H9 (cell line): ENCODE data around the gene USP34. TPM values are rescaled to one million over a fixed set of nuclear protein-coding genes. Genes with fewer than 3 reads are reported as not detected.
A peak's percentile ranks its signal among the peaks of the same experiment; 100 is the strongest.

Source experiments
- DNase-seq: peaks from one replicate; pipeline ENCODE4 v3.0.0-alpha.2; 2017
- H2AFZ ChIP-seq: one replicate; pipeline ENCODE4 v1.6.1; 2013; ENCODE audit warnings: mild to moderate bottlenecking, low read length, control low read depth, moderate library complexity
- H2AK5ac ChIP-seq: 2 replicates; pipeline ENCODE4 v1.6.1; 2013; ENCODE audit warnings: low read length, control low read depth, mixed read lengths; ENCODE audit not compliant: insufficient read length
- H2BK120ac ChIP-seq: one replicate; pipeline ENCODE4 v1.6.1; 2013; ENCODE audit warnings: low read depth, mild to moderate bottlenecking, low read length, control low read depth, inconsistent platforms; ENCODE audit not compliant: poor library complexity, severe bottlenecking
- H2BK12ac ChIP-seq: 2 replicates; pipeline ENCODE4 v1.6.1; 2013; ENCODE audit warnings: low read length, control low read depth, mixed read lengths, low read depth; ENCODE audit not compliant: insufficient read length
- H2BK15ac ChIP-seq: 2 replicates; pipeline ENCODE4 v1.6.1; 2013; ENCODE audit warnings: low read depth, low read length, control low read depth
- H2BK20ac ChIP-seq: one replicate; pipeline ENCODE4 v1.6.1; 2013; ENCODE audit warnings: low read depth, mild to moderate bottlenecking, low read length, control low read depth, inconsistent platforms; ENCODE audit not compliant: poor library complexity, severe bottlenecking
- H2BK5ac ChIP-seq: 2 replicates; pipeline ENCODE4 v1.6.1; 2013; ENCODE audit warnings: low read length, control low read depth, mixed read lengths; ENCODE audit not compliant: insufficient read length
- H3K14ac ChIP-seq: 2 replicates; pipeline ENCODE4 v1.6.1; 2013; ENCODE audit warnings: low read length, control low read depth; ENCODE audit not compliant: insufficient read depth
- H3K18ac ChIP-seq: 2 replicates; pipeline ENCODE4 v1.6.1; 2013; ENCODE audit warnings: low read depth, mild to moderate bottlenecking, mixed read lengths, low read length, control low read depth; ENCODE audit not compliant: insufficient read length
- H3K23ac ChIP-seq: 2 replicates; pipeline ENCODE4 v1.6.1; 2013; ENCODE audit warnings: low read length, control low read depth, mixed read lengths, low read depth; ENCODE audit not compliant: insufficient read length
- H3K23me2 ChIP-seq: 2 replicates; pipeline ENCODE4 v1.6.1; 2013; ENCODE audit warnings: low read depth, mild to moderate bottlenecking, mixed read lengths, low read length, control low read depth; ENCODE audit not compliant: insufficient read length, poor library complexity, severe bottlenecking
- H3K27ac ChIP-seq: 2 replicates; pipeline ENCODE4 v1.5.1; 2013; ENCODE audit warnings: low read length, control low read depth, mixed read lengths, low read depth; ENCODE audit not compliant: insufficient read length
- H3K27me3 ChIP-seq: 2 replicates; pipeline ENCODE4 v1.6.1; 2013; ENCODE audit warnings: low read length, control low read depth, inconsistent platforms; ENCODE audit not compliant: insufficient read depth
- H3K4ac ChIP-seq: 2 replicates; pipeline ENCODE4 v1.6.1; 2013; ENCODE audit warnings: low read depth, mild to moderate bottlenecking, control low read depth, inconsistent platforms, low read length, moderate library complexity
- H3K4me1 ChIP-seq: 2 replicates; pipeline ENCODE4 v1.6.1; 2013; ENCODE audit warnings: low read length, control low read depth, inconsistent platforms; ENCODE audit not compliant: insufficient read depth
- H3K4me2 ChIP-seq: 2 replicates; pipeline ENCODE4 v1.6.1; 2013; ENCODE audit warnings: low read length, control low read depth, mixed read lengths; ENCODE audit not compliant: insufficient read length, insufficient read depth
- H3K56ac ChIP-seq: 2 replicates; pipeline ENCODE4 v1.6.1; 2013; ENCODE audit warnings: low read depth, mild to moderate bottlenecking, mixed read lengths, low read length, control low read depth; ENCODE audit not compliant: insufficient read length
- H3K79me1 ChIP-seq: 2 replicates; pipeline ENCODE4 v1.6.1; 2013; ENCODE audit warnings: low read depth, mild to moderate bottlenecking, moderate library complexity, low read length, control low read depth, inconsistent platforms; ENCODE audit not compliant: insufficient read depth, poor library complexity, severe bottlenecking
- H3K79me2 ChIP-seq: 2 replicates; pipeline ENCODE4 v1.6.1; 2013; ENCODE audit warnings: low read length, control low read depth, inconsistent platforms; ENCODE audit not compliant: insufficient read depth
- H3K9ac ChIP-seq: 2 replicates; pipeline ENCODE4 v1.6.1; 2013; ENCODE audit warnings: low read length, control low read depth, mixed read lengths; ENCODE audit not compliant: insufficient read length; ENCODE audit errors: extremely low read depth
- H3K9me3 ChIP-seq: one replicate; pipeline ENCODE4 v1.6.1; 2013; ENCODE audit warnings: low read depth, low read length, inconsistent platforms; ENCODE audit not compliant: control insufficient read depth
- H3T11ph ChIP-seq: one replicate; pipeline ENCODE4 v1.6.1; 2013; ENCODE audit warnings: mild to moderate bottlenecking, low read length, control low read depth, inconsistent platforms
- H4K20me1 ChIP-seq: one replicate; pipeline ENCODE4 v1.6.1; 2013; ENCODE audit not compliant: control insufficient read depth, insufficient read length, insufficient read depth
- H4K5ac ChIP-seq: 2 replicates; pipeline ENCODE4 v1.6.1; 2013; ENCODE audit warnings: low read depth, mild to moderate bottlenecking, mixed read lengths, low read length, control low read depth; ENCODE audit not compliant: insufficient read length
- H4K8ac ChIP-seq: replicated peaks from 2 replicates; pipeline ENCODE4 v1.6.1; 2013; ENCODE audit warnings: low read length, control low read depth, mixed read lengths, low read depth; ENCODE audit not compliant: insufficient read length
- H4K91ac ChIP-seq: 2 replicates; pipeline ENCODE4 v1.6.1; 2013; ENCODE audit warnings: low read depth, mild to moderate bottlenecking, moderate library complexity, mixed read lengths, low read length, control low read depth; ENCODE audit not compliant: insufficient read length
- H3K27ac Mint-ChIP-seq, 3 experiments: 2 replicates in 2 of 3; 3 replicates in 1 of 3; pipeline ENCODE4 v1.8.0; 2020 to 2021; ENCODE audit warnings: mixed read lengths in 3 of 3, mild to moderate bottlenecking in 1 of 3, moderate library complexity in 1 of 3
- H3K27me3 Mint-ChIP-seq: 2 replicates; pipeline ENCODE4 v1.8.0; 2021; ENCODE audit warnings: low read depth, mild to moderate bottlenecking, moderate library complexity, mixed read lengths
- H3K36me3 Mint-ChIP-seq, 3 experiments: 2 replicates in 2 of 3; 3 replicates in 1 of 3; pipeline ENCODE4 v1.8.0; 2020 to 2021; ENCODE audit warnings: low read depth in 3 of 3, mixed read lengths in 3 of 3; ENCODE audit not compliant: insufficient read depth in 1 of 3
- H3K4me1 Mint-ChIP-seq, 2 experiments: 2 replicates each; pipeline ENCODE4 v1.8.0; 2020; ENCODE audit warnings: mixed read lengths in 2 of 2
- H3K4me3 Mint-ChIP-seq, 2 experiments: 2 replicates in 1 of 2; 3 replicates in 1 of 2; pipeline ENCODE4 v1.8.0; 2020 to 2021; ENCODE audit warnings: mild to moderate bottlenecking in 2 of 2, mixed read lengths in 2 of 2, moderate library complexity in 1 of 2
- H3K9me3 Mint-ChIP-seq, 2 experiments: 2 replicates in 1 of 2; 3 replicates in 1 of 2; pipeline ENCODE4 v1.8.0; 2020; ENCODE audit warnings: mild to moderate bottlenecking in 2 of 2, mixed read lengths in 2 of 2, moderate library complexity in 1 of 2
- CTCF ChIP-seq: fragments of 200-600 bp; sonication (generic); conservative IDR thresholded peaks from 3 replicates; pipeline ENCODE4 v1.8.0; 2021; ENCODE audit warnings: antibody characterized with exemption, mild to moderate bottlenecking
- WGBS: extraction: QIAGEN DNeasy Blood & Tissue Kit; methylation state at CpG from one replicate; pipeline ENCODE4 v1.1.7; 2013; ENCODE audit warnings: missing lambda C conversion rate, low lambda C conversion rate, mixed read lengths; ENCODE audit not compliant: insufficient read length; ENCODE audit errors: extremely low coverage; 5-methylcytosine and 5-hydroxymethylcytosine counted together
- total RNA-seq: library from RNA; stranded (reverse); gene quantifications from 2 replicates; pipeline ENCODE4 v1.2.1, GENCODE V29; 2021

Gene USP34
- total RNA-seq, 1 experiment from 2014 or later: 93.9 TPM

GRCh38 chr2:61356261-61356957 is 114.5 kb downstream of the USP34 start:
- DNase-seq: no peak
- Histone ChIP-seq H3K23me2 (no peaks in the 10 kb centered on the region), H3K4me1 (no peaks in the 10 kb centered on the region), H4K5ac (no peak overlapping the region), H2BK15ac (no peak overlapping the region), H3K18ac (no peak overlapping the region), H3K56ac (no peak overlapping the region), H4K8ac (no peak overlapping the region), H3K79me1 (peaks cover 8% of the 10 kb centered on the region), H3K4ac (no peak overlapping the region), H3K27me3 (no peaks in the 10 kb centered on the region), H2BK5ac (no peak overlapping the region), H3K9ac (no peak overlapping the region), H2AFZ (no peak overlapping the region), H2BK20ac (no peak overlapping the region), H2BK12ac (no peak overlapping the region), H3K4me2 (no peak overlapping the region), H2BK120ac (no peak overlapping the region), H2AK5ac (no peak overlapping the region), H3K9me3 (no peaks in the 10 kb centered on the region), H3K23ac (no peak overlapping the region), H3T11ph (no peak overlapping the region), H3K27ac (no peak overlapping the region), H3K79me2 (peaks cover 2% of the 10 kb centered on the region; the same call in 1 of the 2 replicates), H4K91ac (no peak overlapping the region), H4K20me1 (no peaks in the 10 kb centered on the region), H3K14ac (no peak overlapping the region)
- no peak for TF ChIP-seq CTCF
- H3K27me3 Mint-ChIP-seq: no peaks in the 10 kb centered on the region; the same call in 1 of the 2 replicates
- H3K36me3 Mint-ChIP-seq: peaks cover 20 to 29% (median 27%) of the 10 kb centered on the region in 3 experiments
- peak overlapping the region in 2 of 3 experiments; percentile 14 to 35; a peak in 2 of 7 replicates for H3K27ac Mint-ChIP-seq
- H3K4me3 Mint-ChIP-seq: no peak overlapping the region
- H3K4me1 Mint-ChIP-seq: peaks cover 18 to 22% of the 10 kb centered on the region in 2 experiments
- H3K9me3 Mint-ChIP-seq: peaks cover 8 to 13% of the 10 kb centered on the region in 2 experiments
- no CpG with 5 or more reads among the region's 4 CpGs for WGBS
